Vagina (tissue), 2 donors: ENCODE results near the gene DUOXA2.

ENCODE experiments used
- CTCF ChIP-seq, 3 experiments: fragments of 450-650 bp in 2 of 3; fragments of 200-600 bp in 1 of 3; sonication (generic) in 1 of 3; IDR thresholded peaks; one replicate each; pipeline ENCODE4 v1.5.1; 2017 to 2019; ENCODE audit warnings: antibody characterized with exemption in 3 of 3, mild to moderate bottlenecking in 2 of 3, moderate library complexity in 2 of 3
- POLR2A ChIP-seq, 2 donors: fragments of 450-650 bp; IDR thresholded peaks; one replicate each; pipeline ENCODE4 v1.6.1; 2017; ENCODE audit warnings: antibody characterized with exemption in 2 of 2, mild to moderate bottlenecking in 2 of 2, moderate library complexity in 2 of 2
- POLR2AphosphoS5 ChIP-seq, 2 donors: sonication (generic); formaldehyde crosslinking; IDR thresholded peaks; one replicate each; pipeline ENCODE4 v1.9.0; 2017; ENCODE audit warnings: antibody characterized with exemption in 2 of 2, mild to moderate bottlenecking in 2 of 2, low read depth in 1 of 2; ENCODE audit not compliant: insufficient read depth in 1 of 2

GRCh38 chr15:45122719-45123118, 8.6 kb downstream of the DUOXA2 start:
- TF ChIP-seq CTCF (IDR thresholded peaks at IDR 0.05), result no peak
- TF ChIP-seq POLR2A (IDR thresholded peaks at IDR 0.05), result no peak
- TF ChIP-seq POLR2AphosphoS5 (IDR thresholded peaks at IDR 0.05; ENCODE audit: insufficient read depth in 1 of 2, low read depth in 1 of 2), result no peak
